ENCODE measurements around the gene SLC2A4. TPM values are rescaled to one million over a fixed set of nuclear protein-coding genes. Genes with fewer than 3 reads are reported as not detected.
A peak's percentile ranks its signal among the peaks of the same experiment; 100 is the strongest.

SLC2A4 gene
- polyA plus RNA-seq, 2 of the 4 experiments (the other 2 are of a cell fraction), result 0.16 to 0.17 TPM

- ATAC-seq (peak; percentile 4 to 32; a peak in 4 of 6 replicates), DNase-seq (ENCODE audit: low read depth in 1 of 2, low spot score in 1 of 2) (no peak), FAIRE-seq (no peak)
- H3K4me3 ChIP-seq, result peak overlapping the region; percentile 77
- H3K4me2 ChIP-seq, result peak overlapping the region; percentile 92
- ChIA-PET CTCF (interaction anchor here (1.0 to 17.3 kb wide), 5 partner anchors 12 to 188 kb away, joined by 3 to 169 read pairs (median 7); partner anchors contain the start of genes ACADVL and DLG4), POLR2A (interaction anchor here (0.5 to 6.9 kb wide), 9 partner anchors 8 to 198 kb away, joined by 3 to 63 read pairs (median 3); partner anchors contain the start of genes ACADVL, DLG4, GABARAP and SLC16A13)
- 7% methylated on average over 9 of the region's 9 CpGs for WGBS (ENCODE audit: missing lambda C conversion rate)
- TF ChIP-seq CHD4 (IDR thresholded peaks at IDR 0.05; ENCODE audit: borderline replicate concordance), result no peak
- TF ChIP-seq REST (IDR thresholded peaks at IDR 0.05), result no peak
- TF ChIP-seq ESRRA (IDR thresholded peaks at IDR 0.05; ENCODE audit: borderline replicate concordance, low read length), result no peak
- no peak for TF ChIP-seq BCL3 (IDR thresholded peaks at IDR 0.05)
- H3K27ac ChIP-seq, result peak overlapping the region; percentile 94 to 95
- peaks cover 46% of the 10 kb centered on the region for H3K4me1 ChIP-seq
- no peaks in the 10 kb centered on the region for H3K9me3 ChIP-seq
These were observed 47.8 kb upstream of the SLC2A4 start for GRCh38 chr17:7233701-7234082.

GRCh38 chr17:7234083-7234951 is 47.2 kb upstream of the SLC2A4 start, which contains the start of gene DVL2:
TSS of gene DVL2 (minus strand) at chr17:7234517. CDS start at chr17:7234262, 255 bp downstream.
- FAIRE-seq (peak; percentile 98), DNase-seq (ENCODE audit: low read depth in 1 of 2, low spot score in 1 of 2) (peak; percentile 98), ATAC-seq (peak; percentile 49 to 75)
- CTCF ChIA-PET, result interaction anchor here (1.0 to 17.3 kb wide), 6 partner anchors 12 to 189 kb away, joined by 3 to 169 read pairs (median 7); partner anchors contain the start of genes ACADVL and DLG4
- no peaks in the 10 kb centered on the region for H3K9me3 ChIP-seq
- POLR2A ChIA-PET, result interaction anchor here (0.5 to 6.9 kb wide), 10 partner anchors 8 to 199 kb away, joined by 3 to 63 read pairs (median 3); partner anchors contain the start of genes ACADVL, DLG4, GABARAP and SLC16A13
- peak within 1 kb of the TSS; percentile 94 to 95 for H3K27ac ChIP-seq
- H3K4me2 ChIP-seq, result peak within 1 kb of the TSS; percentile 92
- H3K4me1 ChIP-seq, result peaks cover 44% of the 10 kb centered on the region
- peak within 1 kb of the TSS; percentile 77 for H3K4me3 ChIP-seq
- WGBS (ENCODE audit: missing lambda C conversion rate), result under 1% methylated on average over 35 of the region's 72 CpGs
- TF ChIP-seq USF2 (IDR thresholded peaks at IDR 0.05) (peak; percentile 100), ZFP36 (IDR thresholded peaks at IDR 0.05; ENCODE audit: borderline replicate concordance, partially characterized antibody) (no peak), ZSCAN20 (CRISPR knock-in tag; IDR thresholded peaks at IDR 0.05) (peak; percentile 88), EP300 (IDR thresholded peaks at IDR 0.05) (0 out of 5 replicates have a peak, but pooled peaks of 1 of the 2 experiments have one; percentile 24), BHLHE40 (IDR thresholded peaks at IDR 0.05; ENCODE audit: low read depth, low read length) (peak; percentile 86), KDM1A (IDR thresholded peaks at IDR 0.05; ENCODE audit: low read depth) (no peak), SMC3 (IDR thresholded peaks at IDR 0.05) (no peak), ESRRA (IDR thresholded peaks at IDR 0.05; ENCODE audit: borderline replicate concordance, low read length) (no peak), NR3C1 (IDR thresholded peaks at IDR 0.05) (no peak), BCL3 (IDR thresholded peaks at IDR 0.05) (peak; percentile 96; the same call in 2 of the 3 replicates), NFE2L2 (conservative IDR thresholded peaks at IDR 0.05; ENCODE audit: low read length) (no peak), ELK1 (IDR thresholded peaks at IDR 0.05; ENCODE audit: low read depth, low read length) (no peak), MYC (IDR thresholded peaks at IDR 0.05; ENCODE audit: borderline replicate concordance, low read length) (no peak), HOXB5 (CRISPR knock-in tag; IDR thresholded peaks at IDR 0.05) (peak; percentile 97), RFX5 (IDR thresholded peaks at IDR 0.05) (no peak), FOSB (CRISPR knock-in tag; IDR thresholded peaks at IDR 0.05) (no peak), MAFK (IDR thresholded peaks at IDR 0.05; ENCODE audit: partially characterized antibody) (no peak), FOSL2 (IDR thresholded peaks at IDR 0.05) (no peak), FOSL2 (CRISPR knock-in tag; IDR thresholded peaks at IDR 0.05) (peak; percentile 82), POLR2AphosphoS2 (conservative IDR thresholded peaks at IDR 0.05; ENCODE audit: low read length) (peak; percentile 90), E2F6 (IDR thresholded peaks at IDR 0.05; ENCODE audit: borderline replicate concordance, low read depth) (peak; percentile 79; the same call in 1 of the 2 replicates), CBX8 (IDR thresholded peaks at IDR 0.05) (no peak), EHF (CRISPR knock-in tag; IDR thresholded peaks at IDR 0.05) (peak; percentile 88; the same call in 1 of the 2 replicates), KDM5A (IDR thresholded peaks at IDR 0.05) (peak; percentile 87), GATA3 (IDR thresholded peaks at IDR 0.05; ENCODE audit: borderline replicate concordance) (peak; percentile 76)
